Neural crest cell (in vitro differentiated cells): ENCODE measurements around the gene CDRT4. TPM values are rescaled to one million over a fixed set of nuclear protein-coding genes. Genes with fewer than 3 reads are reported as not detected.

Experiments
- DNase-seq: peaks from one replicate; pipeline ENCODE4 v3.0.0; 2021; ENCODE audit warnings: low read depth, mixed read lengths, low spot score
- H3K27ac Mint-ChIP-seq: one replicate; pipeline ENCODE4 v1.8.0; 2021; ENCODE audit warnings: mild to moderate bottlenecking, mixed read lengths; ENCODE audit not compliant: unreplicated experiment
- H3K27me3 Mint-ChIP-seq: 2 replicates; pipeline ENCODE4 v1.8.0; 2021; ENCODE audit warnings: low read depth, mild to moderate bottlenecking, mixed read lengths
- H3K36me3 Mint-ChIP-seq: 2 replicates; pipeline ENCODE4 v1.8.0; 2021; ENCODE audit warnings: low read depth, mild to moderate bottlenecking, mixed read lengths
- H3K4me1 Mint-ChIP-seq: 2 replicates; pipeline ENCODE4 v1.8.0; 2021; ENCODE audit warnings: mixed read lengths
- H3K4me3 Mint-ChIP-seq: one replicate; pipeline ENCODE4 v1.8.0; 2021; ENCODE audit warnings: mild to moderate bottlenecking, mixed read lengths
- H3K9me3 Mint-ChIP-seq: 2 replicates; pipeline ENCODE4 v1.8.0; 2021; ENCODE audit warnings: mixed read lengths
- total RNA-seq: library from RNA; stranded (reverse); gene quantifications from 2 replicates; pipeline ENCODE4 v1.2.1, GENCODE V29; 2021
- TF ChIP-seq, protein P1 (sequence below): fragments of 200-600 bp; sonication (generic); conservative IDR thresholded peaks from 2 replicates; pipeline ENCODE4 v1.5.0; 2021; ENCODE audit warnings: antibody characterized with exemption, mild to moderate bottlenecking

CDRT4 gene
- total RNA-seq, 1 donor from 2014 or later = 2.8 TPM

DNA sequence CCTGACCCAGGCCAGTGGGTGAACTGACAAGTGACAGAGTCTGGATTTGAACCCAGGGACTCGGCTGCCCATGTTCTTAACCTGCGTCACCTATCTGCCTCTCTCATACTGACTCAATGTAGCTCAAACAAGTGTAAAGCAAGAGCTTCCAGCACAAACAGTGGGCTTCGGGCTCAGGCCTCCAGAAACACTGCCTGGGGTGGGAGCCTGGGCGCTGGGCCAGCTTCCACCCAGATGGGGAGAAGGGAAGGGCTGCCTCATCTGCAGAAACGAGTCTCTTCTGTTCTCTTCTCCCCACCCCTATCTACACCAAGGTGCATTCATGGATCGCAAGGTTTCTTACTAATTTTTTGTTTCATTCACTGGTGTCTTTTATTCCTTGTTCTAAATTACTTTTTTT lies 1.3 kb downstream of the CDRT4 start:
- Mint-ChIP-seq H3K27me3 (no peaks in the 10 kb centered on the region), H3K27ac (no peak overlapping the region), H3K9me3 (no peaks in the 10 kb centered on the region), H3K4me3 (no peak overlapping the region), H3K36me3 (peaks cover 3% of the 10 kb centered on the region), H3K4me1 (no peaks in the 10 kb centered on the region)
- TF ChIP-seq, protein P1, sequence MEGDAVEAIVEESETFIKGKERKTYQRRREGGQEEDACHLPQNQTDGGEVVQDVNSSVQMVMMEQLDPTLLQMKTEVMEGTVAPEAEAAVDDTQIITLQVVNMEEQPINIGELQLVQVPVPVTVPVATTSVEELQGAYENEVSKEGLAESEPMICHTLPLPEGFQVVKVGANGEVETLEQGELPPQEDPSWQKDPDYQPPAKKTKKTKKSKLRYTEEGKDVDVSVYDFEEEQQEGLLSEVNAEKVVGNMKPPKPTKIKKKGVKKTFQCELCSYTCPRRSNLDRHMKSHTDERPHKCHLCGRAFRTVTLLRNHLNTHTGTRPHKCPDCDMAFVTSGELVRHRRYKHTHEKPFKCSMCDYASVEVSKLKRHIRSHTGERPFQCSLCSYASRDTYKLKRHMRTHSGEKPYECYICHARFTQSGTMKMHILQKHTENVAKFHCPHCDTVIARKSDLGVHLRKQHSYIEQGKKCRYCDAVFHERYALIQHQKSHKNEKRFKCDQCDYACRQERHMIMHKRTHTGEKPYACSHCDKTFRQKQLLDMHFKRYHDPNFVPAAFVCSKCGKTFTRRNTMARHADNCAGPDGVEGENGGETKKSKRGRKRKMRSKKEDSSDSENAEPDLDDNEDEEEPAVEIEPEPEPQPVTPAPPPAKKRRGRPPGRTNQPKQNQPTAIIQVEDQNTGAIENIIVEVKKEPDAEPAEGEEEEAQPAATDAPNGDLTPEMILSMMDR = no peak
- no peak for DNase-seq

DNA sequence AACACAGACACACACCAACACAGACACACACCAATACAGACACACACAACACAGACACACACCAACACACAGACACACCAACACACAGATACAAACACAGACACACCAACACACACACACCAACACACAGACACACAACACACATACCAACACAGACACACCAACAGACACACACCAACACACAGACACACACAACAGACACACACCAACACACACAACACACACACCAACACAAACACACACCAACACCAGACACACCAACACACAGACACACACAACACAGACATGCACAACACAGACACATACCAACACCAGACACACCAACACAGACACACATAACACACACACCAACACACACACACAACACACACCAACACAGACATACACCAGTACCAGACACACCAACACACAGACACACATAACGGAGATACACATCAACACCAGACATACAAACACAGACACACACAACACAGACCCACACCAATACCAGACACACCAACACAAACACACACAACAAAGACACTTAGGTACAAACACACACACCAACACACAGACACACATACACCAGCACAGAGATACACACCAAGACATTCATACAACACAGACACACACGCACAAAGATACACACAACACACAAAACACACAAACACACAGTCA lies 2.2 kb downstream of the CDRT4 start:
- Mint-ChIP-seq H3K4me3 (no peak overlapping the region), H3K4me1 (peaks cover 7% of the 10 kb centered on the region), H3K27me3 (no peaks in the 10 kb centered on the region), H3K27ac (no peak overlapping the region), H3K36me3 (peaks cover 6% of the 10 kb centered on the region), H3K9me3 (peaks cover under 1% of the 10 kb centered on the region)
- no peak for DNase-seq
- TF ChIP-seq, protein P1 = no peak

DNA sequence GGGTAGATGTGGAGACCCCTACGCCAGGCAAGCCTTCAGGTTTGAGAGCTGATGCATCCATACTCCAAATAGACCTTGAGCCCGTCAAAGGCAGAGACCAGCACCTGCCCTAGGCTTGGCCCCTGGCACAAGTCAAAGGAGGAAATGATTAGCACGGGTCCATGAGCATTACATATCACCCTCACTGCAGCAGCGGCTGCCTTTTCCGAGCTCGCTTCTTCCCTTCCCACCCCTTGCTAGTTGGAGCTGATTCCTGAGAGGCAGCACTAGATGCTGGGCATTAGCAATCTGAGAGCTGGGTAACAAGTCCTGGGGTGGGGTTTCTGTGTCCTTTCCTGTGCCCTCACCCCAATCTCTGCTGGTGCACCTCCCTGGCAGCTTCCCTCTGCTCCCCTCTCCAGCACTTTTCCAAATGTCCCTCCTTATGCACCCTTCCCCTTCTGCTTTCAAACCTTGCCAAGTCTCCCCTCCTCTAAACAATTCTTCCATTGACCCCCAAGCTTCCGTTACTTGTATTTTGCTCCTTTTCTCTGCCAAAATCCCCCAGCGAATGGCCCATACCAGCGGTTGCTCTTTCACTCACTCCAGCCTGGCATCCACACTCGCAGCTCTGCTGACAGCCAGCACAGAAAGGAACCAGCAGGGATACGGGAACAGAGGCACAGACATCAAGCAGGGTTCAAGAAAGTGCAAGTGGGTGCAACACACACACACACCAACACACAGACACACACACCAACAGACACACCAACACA lies 3.0 kb downstream of the CDRT4 start:
- H3K36me3 Mint-ChIP-seq = peaks cover 11% of the 10 kb centered on the region
- DNase-seq = no peak
- H3K4me1 Mint-ChIP-seq = peaks cover 13% of the 10 kb centered on the region
- no peak overlapping the region for H3K4me3 Mint-ChIP-seq
- TF ChIP-seq, protein P1 = no peak
- no peak overlapping the region for H3K27ac Mint-ChIP-seq
- H3K9me3 Mint-ChIP-seq = peaks cover 4% of the 10 kb centered on the region
- H3K27me3 Mint-ChIP-seq = no peaks in the 10 kb centered on the region

DNA sequence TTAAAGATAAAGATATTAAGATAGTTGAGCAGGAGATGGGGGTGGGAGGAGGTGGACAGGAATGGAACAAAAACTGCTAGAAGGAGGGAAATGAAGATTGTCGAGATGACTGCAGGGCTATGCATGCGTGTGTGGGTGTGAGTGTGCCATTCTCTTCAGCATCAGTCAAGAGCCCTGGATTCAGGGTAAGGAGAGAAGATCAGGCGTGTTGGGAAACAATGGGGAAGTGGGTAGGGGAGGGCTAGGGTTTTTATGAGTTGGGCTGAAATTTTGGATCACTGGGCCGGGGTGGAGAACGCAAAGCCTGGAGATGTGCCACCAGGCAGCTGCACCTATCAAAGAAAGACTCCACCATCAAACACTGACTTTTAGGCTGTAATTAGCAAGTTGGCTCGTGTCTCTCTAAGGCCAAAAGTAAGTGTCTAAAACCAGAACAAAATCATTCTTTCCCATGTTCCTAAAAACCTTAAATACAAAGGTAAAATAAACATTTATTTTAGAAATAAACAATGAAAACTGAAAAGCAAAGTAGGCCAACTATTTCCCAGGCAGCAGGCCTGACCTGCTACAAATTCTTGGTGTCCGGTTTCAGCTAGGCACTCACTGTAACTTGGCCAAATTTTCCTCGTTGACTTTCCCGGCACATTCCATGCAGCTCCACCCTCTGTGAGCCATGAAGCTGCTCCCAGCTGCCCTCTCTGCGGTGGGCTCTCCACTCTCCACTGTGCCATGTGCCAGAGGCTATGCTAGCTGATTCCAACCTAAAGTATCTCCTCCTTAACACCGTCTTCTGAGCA lies 4.2 kb downstream of the CDRT4 start:
- no peak overlapping the region for H3K4me3 Mint-ChIP-seq
- DNase-seq = no peak

DNA sequence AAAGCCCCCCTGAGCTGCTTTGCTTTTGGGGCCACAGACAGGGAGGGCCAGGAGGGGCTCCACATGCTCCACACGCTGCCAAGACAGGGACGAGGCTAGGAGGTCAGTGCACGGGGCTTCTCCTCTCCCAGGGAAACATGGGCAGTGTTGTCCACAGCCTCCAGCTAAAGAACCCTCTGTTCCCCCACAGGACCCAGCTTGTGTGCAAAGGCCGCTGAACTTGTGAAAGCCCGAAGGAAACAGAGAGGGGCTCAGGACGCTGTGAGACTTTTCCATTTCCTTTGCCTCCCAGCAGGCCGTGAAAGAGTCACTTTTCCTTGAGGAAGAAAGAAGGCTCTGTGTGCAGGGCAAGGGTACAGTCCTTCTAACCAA lies 9.7 kb downstream of the CDRT4 start:
- Mint-ChIP-seq H3K27me3 (no peaks in the 10 kb centered on the region), H3K36me3 (peaks cover 19% of the 10 kb centered on the region), H3K27ac (peak overlapping the region; percentile 89), H3K4me1 (peaks cover 38% of the 10 kb centered on the region), H3K4me3 (peak overlapping the region; percentile 28), H3K9me3 (peaks cover 4% of the 10 kb centered on the region)
- peak; percentile 19 for DNase-seq
- TF ChIP-seq, protein P1 = no peak

More for the DNA sequence above, 4.2 kb downstream of the CDRT4 start:
- TF ChIP-seq, protein P1 = no peak
- H3K4me1 Mint-ChIP-seq = peaks cover 15% of the 10 kb centered on the region
- H3K27me3 Mint-ChIP-seq = no peaks in the 10 kb centered on the region
- peaks cover 12% of the 10 kb centered on the region for H3K36me3 Mint-ChIP-seq
- peaks cover 4% of the 10 kb centered on the region for H3K9me3 Mint-ChIP-seq
- H3K27ac Mint-ChIP-seq = no peak overlapping the region
